ENCODE results near the gene TFR2.

Gene TFR2

GRCh38 chr7:100602889-100603725, 38.2 kb downstream of the TFR2 start:
- Histone ChIP-seq H3K9ac (ENCODE audit: low read depth, low read length) (peak overlapping the region; percentile 83), H3K4me3 (ENCODE audit: low read length) (peak overlapping the region; percentile 74), H3K27me3 (ENCODE audit: insufficient read depth, low read length) (peaks cover 19% of the 10 kb centered on the region), H3K9me3 (ENCODE audit: insufficient read depth, low read depth, low read length) (no peaks in the 10 kb centered on the region), H3K27ac (ENCODE audit: low read length) (peak overlapping the region; percentile 56), H3K4me1 (ENCODE audit: insufficient read depth, low read length) (peaks cover 21% of the 10 kb centered on the region; the same call in 1 of the 2 replicates), H3K36me3 (ENCODE audit: insufficient read depth, low read depth, low read length) (no peaks in the 10 kb centered on the region)

GRCh38 chr7:100600730-100601038, 40.7 kb downstream of the TFR2 start:
- Histone ChIP-seq H3K36me3 (ENCODE audit: insufficient read depth, low read depth, low read length) (no peaks in the 10 kb centered on the region), H3K4me1 (ENCODE audit: insufficient read depth, low read length) (peaks cover 17% of the 10 kb centered on the region; the same call in 1 of the 2 replicates), H3K27ac (ENCODE audit: low read length) (no peak overlapping the region), H3K9me3 (ENCODE audit: insufficient read depth, low read depth, low read length) (no peaks in the 10 kb centered on the region), H3K4me3 (ENCODE audit: low read length) (no peak overlapping the region), H3K27me3 (ENCODE audit: insufficient read depth, low read length) (peaks cover 10% of the 10 kb centered on the region), H3K9ac (ENCODE audit: low read depth, low read length) (no peak overlapping the region)

GRCh38 chr7:100599911-100600729, 41.2 kb downstream of the TFR2 start:
- Histone ChIP-seq H3K36me3 (ENCODE audit: insufficient read depth, low read depth, low read length) (no peaks in the 10 kb centered on the region), H3K27me3 (ENCODE audit: insufficient read depth, low read length) (peaks cover 4% of the 10 kb centered on the region), H3K9ac (ENCODE audit: low read depth, low read length) (no peak overlapping the region), H3K27ac (ENCODE audit: low read length) (no peak overlapping the region), H3K4me1 (ENCODE audit: insufficient read depth, low read length) (peaks cover 17% of the 10 kb centered on the region; the same call in 1 of the 2 replicates), H3K9me3 (ENCODE audit: insufficient read depth, low read depth, low read length) (no peaks in the 10 kb centered on the region), H3K4me3 (ENCODE audit: low read length) (no peak overlapping the region)

- no peaks in the 10 kb centered on the region for H3K36me3 ChIP-seq (ENCODE audit: insufficient read depth, low read depth, low read length)
- H3K27me3 ChIP-seq (ENCODE audit: insufficient read depth, low read length): no peaks in the 10 kb centered on the region
- no peak overlapping the region for H3K9ac ChIP-seq (ENCODE audit: low read depth, low read length)
- no peak overlapping the region for H3K27ac ChIP-seq (ENCODE audit: low read length)
- peaks cover 17% of the 10 kb centered on the region; the same call in 1 of the 2 replicates for H3K4me1 ChIP-seq (ENCODE audit: insufficient read depth, low read length)
- no peaks in the 10 kb centered on the region for H3K9me3 ChIP-seq (ENCODE audit: insufficient read depth, low read depth, low read length)
- H3K4me3 ChIP-seq (ENCODE audit: low read length): no peak overlapping the region
Measured at GRCh38 chr7:100598425-100598824, 42.9 kb downstream of the TFR2 start.

GRCh38 chr7:100595188-100595587, 46.2 kb downstream of the TFR2 start:
- H3K36me3 ChIP-seq (ENCODE audit: insufficient read depth, low read depth, low read length): no peaks in the 10 kb centered on the region
- no peak overlapping the region for H3K9ac ChIP-seq (ENCODE audit: low read depth, low read length)
- peaks cover 13% of the 10 kb centered on the region; the same call in 1 of the 2 replicates for H3K27me3 ChIP-seq (ENCODE audit: insufficient read depth, low read length)
- H3K9me3 ChIP-seq (ENCODE audit: insufficient read depth, low read depth, low read length): no peaks in the 10 kb centered on the region
- no peak overlapping the region for H3K4me3 ChIP-seq (ENCODE audit: low read length)
- H3K27ac ChIP-seq (ENCODE audit: low read length): no peak overlapping the region
- H3K4me1 ChIP-seq (ENCODE audit: insufficient read depth, low read length): no peaks in the 10 kb centered on the region

- H3K36me3 ChIP-seq (ENCODE audit: insufficient read depth, low read depth, low read length): no peaks in the 10 kb centered on the region
- no peaks in the 10 kb centered on the region for H3K4me1 ChIP-seq (ENCODE audit: insufficient read depth, low read length)
- H3K9ac ChIP-seq (ENCODE audit: low read depth, low read length): no peak overlapping the region
- no peak overlapping the region for H3K27ac ChIP-seq (ENCODE audit: low read length)
- H3K27me3 ChIP-seq (ENCODE audit: insufficient read depth, low read length): peaks cover 17% of the 10 kb centered on the region; the same call in 1 of the 2 replicates
- no peaks in the 10 kb centered on the region for H3K9me3 ChIP-seq (ENCODE audit: insufficient read depth, low read depth, low read length)
- no peak overlapping the region for H3K4me3 ChIP-seq (ENCODE audit: low read length)
Measured at GRCh38 chr7:100591596-100591995, 49.8 kb downstream of the TFR2 start.

GRCh38 chr7:100590077-100590737, 51.1 kb downstream of the TFR2 start:
- Histone ChIP-seq H3K27me3 (ENCODE audit: insufficient read depth, low read length) (peaks cover 17% of the 10 kb centered on the region; the same call in 1 of the 2 replicates), H3K4me1 (ENCODE audit: insufficient read depth, low read length) (no peaks in the 10 kb centered on the region), H3K36me3 (ENCODE audit: insufficient read depth, low read depth, low read length) (no peaks in the 10 kb centered on the region), H3K27ac (ENCODE audit: low read length) (no peak overlapping the region), H3K9me3 (ENCODE audit: insufficient read depth, low read depth, low read length) (no peaks in the 10 kb centered on the region), H3K4me3 (ENCODE audit: low read length) (peak overlapping the region; percentile 53; the same call in 1 of the 2 replicates), H3K9ac (ENCODE audit: low read depth, low read length) (no peak overlapping the region)

GRCh38 chr7:100589341-100589947, 51.9 kb downstream of the TFR2 start:
- no peaks in the 10 kb centered on the region for H3K36me3 ChIP-seq (ENCODE audit: insufficient read depth, low read depth, low read length)
- H3K27ac ChIP-seq (ENCODE audit: low read length): no peak overlapping the region
- H3K9ac ChIP-seq (ENCODE audit: low read depth, low read length): no peak overlapping the region
- H3K9me3 ChIP-seq (ENCODE audit: insufficient read depth, low read depth, low read length): no peaks in the 10 kb centered on the region
- peak overlapping the region; percentile 53; the same call in 1 of the 2 replicates for H3K4me3 ChIP-seq (ENCODE audit: low read length)
- H3K4me1 ChIP-seq (ENCODE audit: insufficient read depth, low read length): peaks cover 2% of the 10 kb centered on the region; the same call in 1 of the 2 replicates
- H3K27me3 ChIP-seq (ENCODE audit: insufficient read depth, low read length): peaks cover 17% of the 10 kb centered on the region; the same call in 1 of the 2 replicates

GRCh38 chr7:100588438-100588837, 52.9 kb downstream of the TFR2 start:
- no peak overlapping the region for H3K9ac ChIP-seq (ENCODE audit: low read depth, low read length)
- H3K4me3 ChIP-seq (ENCODE audit: low read length): no peak overlapping the region
- peaks cover 10% of the 10 kb centered on the region; the same call in 1 of the 2 replicates for H3K4me1 ChIP-seq (ENCODE audit: insufficient read depth, low read length)
- H3K9me3 ChIP-seq (ENCODE audit: insufficient read depth, low read depth, low read length): no peaks in the 10 kb centered on the region
- no peaks in the 10 kb centered on the region for H3K36me3 ChIP-seq (ENCODE audit: insufficient read depth, low read depth, low read length)
- H3K27ac ChIP-seq (ENCODE audit: low read length): no peak overlapping the region
- peaks cover 17% of the 10 kb centered on the region; the same call in 1 of the 2 replicates for H3K27me3 ChIP-seq (ENCODE audit: insufficient read depth, low read length)

- peak within 1 kb of the TSS; percentile 88; the same call in 1 of the 2 replicates for H3K9ac ChIP-seq (ENCODE audit: low read depth, low read length)
- H3K9me3 ChIP-seq (ENCODE audit: insufficient read depth, low read depth, low read length): no peaks in the 10 kb centered on the region
- peaks cover 13% of the 10 kb centered on the region; the same call in 1 of the 2 replicates for H3K27me3 ChIP-seq (ENCODE audit: insufficient read depth, low read length)
- H3K4me3 ChIP-seq (ENCODE audit: low read length): peak within 1 kb of the TSS; percentile 88
- peaks cover 11% of the 10 kb centered on the region; the same call in 1 of the 2 replicates for H3K4me1 ChIP-seq (ENCODE audit: insufficient read depth, low read length)
- H3K36me3 ChIP-seq (ENCODE audit: insufficient read depth, low read depth, low read length): peaks cover 12% of the 10 kb centered on the region
- peak within 1 kb of the TSS; percentile 42 for H3K27ac ChIP-seq (ENCODE audit: low read length)
Measured at GRCh38 chr7:100586266-100587025, 54.9 kb downstream of the TFR2 start, which contains the start of gene FBXO24. FBXO24 (plus strand) TSS chr7:100586328; CDS start chr7:100586626, 298 bp downstream.

Measured in iPS-20b (cell line).